ENCODE measurements around the gene ABCA12.
"Not testable (repeated sequence)": the region's sequence is repeated elsewhere in the genome, so short reads cannot be mapped to it uniquely, and the experiment has no call there.

Gene ABCA12

GRCh38 chr2:215138479-215138878 is at the start of gene ABCA12:
Gene ABCA12 (minus strand): TSS chr2:215138626. CDS start chr2:215138208, 418 bp downstream.
- no peak for DNase-seq (ENCODE audit: low read depth)

- no peak for DNase-seq (ENCODE audit: low read depth)
These were observed 49.7 kb upstream of the ABCA12 start for GRCh38 chr2:215188078-215188477.

- DNase-seq (ENCODE audit: low read depth) = no peak
These were observed 47.6 kb upstream of the ABCA12 start for GRCh38 chr2:215186021-215186420.

- no peak for DNase-seq (ENCODE audit: low read depth)
These were observed 39.7 kb upstream of the ABCA12 start for GRCh38 chr2:215178121-215178520.

- no peak for DNase-seq (ENCODE audit: low read depth)
These were observed 33.4 kb upstream of the ABCA12 start for GRCh38 chr2:215171796-215172195.

GRCh38 chr2:215171151-215171550 is 32.7 kb upstream of the ABCA12 start:
- no peak for DNase-seq (ENCODE audit: low read depth)

- not testable (repeated sequence) for DNase-seq (ENCODE audit: low read depth)
These were observed 28.1 kb upstream of the ABCA12 start for GRCh38 chr2:215166505-215166904.

- DNase-seq (ENCODE audit: low read depth) = not testable (repeated sequence)
These were observed 24.9 kb upstream of the ABCA12 start for GRCh38 chr2:215163319-215163718.

GRCh38 chr2:215161301-215161829 is 22.9 kb upstream of the ABCA12 start:
- no peak for DNase-seq (ENCODE audit: low read depth)

GRCh38 chr2:215160081-215160480 is 21.7 kb upstream of the ABCA12 start:
- DNase-seq (ENCODE audit: low read depth) = no peak

- DNase-seq (ENCODE audit: low read depth) = no peak
These were observed 18.0 kb upstream of the ABCA12 start for GRCh38 chr2:215156453-215156852.

- DNase-seq (ENCODE audit: low read depth) = no peak
These were observed 11.5 kb upstream of the ABCA12 start for GRCh38 chr2:215149894-215150293.

- no peak for DNase-seq (ENCODE audit: low read depth)
These were observed 11.1 kb upstream of the ABCA12 start for GRCh38 chr2:215149486-215149885.

GRCh38 chr2:215149060-215149459 is 10.6 kb upstream of the ABCA12 start:
- DNase-seq (ENCODE audit: low read depth) = no peak

GRCh38 chr2:215145611-215146010 is 7.2 kb upstream of the ABCA12 start:
- DNase-seq (ENCODE audit: low read depth) = no peak

GRCh38 chr2:215144106-215144875 is 5.9 kb upstream of the ABCA12 start:
- DNase-seq (ENCODE audit: low read depth) = no peak

- no peak for DNase-seq (ENCODE audit: low read depth)
These were observed 5.0 kb upstream of the ABCA12 start for GRCh38 chr2:215143458-215143857.

GRCh38 chr2:215141706-215142105 is 3.3 kb upstream of the ABCA12 start:
- no peak for DNase-seq (ENCODE audit: low read depth)

GRCh38 chr2:215140166-215140707 is 1.8 kb upstream of the ABCA12 start:
- no peak for DNase-seq (ENCODE audit: low read depth)

- peak; percentile 41 for DNase-seq (ENCODE audit: low read depth)
These were observed 585 bp downstream of the ABCA12 start for GRCh38 chr2:215137741-215138340.

- DNase-seq (ENCODE audit: low read depth) = no peak
These were observed 1.1 kb downstream of the ABCA12 start for GRCh38 chr2:215137329-215137686.

- no peak for DNase-seq (ENCODE audit: low read depth)
These were observed 1.6 kb downstream of the ABCA12 start for GRCh38 chr2:215136669-215137328.

GRCh38 chr2:215120401-215120800 is 18.0 kb downstream of the ABCA12 start:
- DNase-seq (ENCODE audit: low read depth) = no peak
